Kidney epithelial cell (primary cell): ENCODE results near the gene CC2D2A. TPM values are rescaled to one million over a fixed set of nuclear protein-coding genes. Genes with fewer than 3 reads are reported as not detected.
A peak's percentile ranks its signal among the peaks of the same experiment; 100 is the strongest.

Source experiments
- DNase-seq: peaks from one replicate; pipeline ENCODE4 v3.0.0-alpha.2; 2010; ENCODE audit warnings: low read depth
- H3K27me3 ChIP-seq: 2 replicates; pipeline ENCODE4 v1.6.0; 2011; ENCODE audit warnings: low read length; ENCODE audit not compliant: control insufficient read depth, insufficient read depth
- H3K36me3 ChIP-seq: 2 replicates; pipeline ENCODE4 v1.5.1; 2011; ENCODE audit warnings: low read length; ENCODE audit not compliant: control insufficient read depth, insufficient read depth
- H3K4me3 ChIP-seq: 2 replicates; pipeline ENCODE4 v1.5.1; 2011; ENCODE audit warnings: low read depth, mild to moderate bottlenecking, control low read depth, low read length
- total RNA-seq: library from RNA; depleted of rRNA; stranded (reverse); fragments of >200 nt; gene quantifications from 2 replicates; pipeline ENCODE4 v1.2.3, GENCODE V29; 2015
- TF ChIP-seq, protein P1 (sequence below): IDR thresholded peaks from 2 replicates; pipeline ENCODE4 v1.5.1; 2011; ENCODE audit warnings: mild to moderate bottlenecking, moderate library complexity, low read length, control low read depth, inconsistent platforms; ENCODE audit not compliant: insufficient read depth, poor library complexity, severe bottlenecking

Gene CC2D2A
- 18.3 and 28.0 TPM in 2 replicates for total RNA-seq

GRCh38 chr4:15469402-15470127 is at the start of gene CC2D2A:
TSS of gene CC2D2A (plus strand) at chr4:15469882. CDS start at chr4:15475933, 6,051 bp downstream.
- TF ChIP-seq, protein P1, sequence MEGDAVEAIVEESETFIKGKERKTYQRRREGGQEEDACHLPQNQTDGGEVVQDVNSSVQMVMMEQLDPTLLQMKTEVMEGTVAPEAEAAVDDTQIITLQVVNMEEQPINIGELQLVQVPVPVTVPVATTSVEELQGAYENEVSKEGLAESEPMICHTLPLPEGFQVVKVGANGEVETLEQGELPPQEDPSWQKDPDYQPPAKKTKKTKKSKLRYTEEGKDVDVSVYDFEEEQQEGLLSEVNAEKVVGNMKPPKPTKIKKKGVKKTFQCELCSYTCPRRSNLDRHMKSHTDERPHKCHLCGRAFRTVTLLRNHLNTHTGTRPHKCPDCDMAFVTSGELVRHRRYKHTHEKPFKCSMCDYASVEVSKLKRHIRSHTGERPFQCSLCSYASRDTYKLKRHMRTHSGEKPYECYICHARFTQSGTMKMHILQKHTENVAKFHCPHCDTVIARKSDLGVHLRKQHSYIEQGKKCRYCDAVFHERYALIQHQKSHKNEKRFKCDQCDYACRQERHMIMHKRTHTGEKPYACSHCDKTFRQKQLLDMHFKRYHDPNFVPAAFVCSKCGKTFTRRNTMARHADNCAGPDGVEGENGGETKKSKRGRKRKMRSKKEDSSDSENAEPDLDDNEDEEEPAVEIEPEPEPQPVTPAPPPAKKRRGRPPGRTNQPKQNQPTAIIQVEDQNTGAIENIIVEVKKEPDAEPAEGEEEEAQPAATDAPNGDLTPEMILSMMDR: no peak
- no peaks in the 10 kb centered on the region for H3K36me3 ChIP-seq
- DNase-seq: peak; percentile 39
- peak within 1 kb of the TSS; percentile 58 for H3K4me3 ChIP-seq
- H3K27me3 ChIP-seq: no peaks in the 10 kb centered on the region

GRCh38 chr4:15420642-15421041 is 49.0 kb upstream of the CC2D2A start:
- DNase-seq: peak; percentile 25
- no peaks in the 10 kb centered on the region for H3K27me3 ChIP-seq
- no peaks in the 10 kb centered on the region for H3K36me3 ChIP-seq
- TF ChIP-seq, protein P1: no peak
- H3K4me3 ChIP-seq: no peak overlapping the region

DNA sequence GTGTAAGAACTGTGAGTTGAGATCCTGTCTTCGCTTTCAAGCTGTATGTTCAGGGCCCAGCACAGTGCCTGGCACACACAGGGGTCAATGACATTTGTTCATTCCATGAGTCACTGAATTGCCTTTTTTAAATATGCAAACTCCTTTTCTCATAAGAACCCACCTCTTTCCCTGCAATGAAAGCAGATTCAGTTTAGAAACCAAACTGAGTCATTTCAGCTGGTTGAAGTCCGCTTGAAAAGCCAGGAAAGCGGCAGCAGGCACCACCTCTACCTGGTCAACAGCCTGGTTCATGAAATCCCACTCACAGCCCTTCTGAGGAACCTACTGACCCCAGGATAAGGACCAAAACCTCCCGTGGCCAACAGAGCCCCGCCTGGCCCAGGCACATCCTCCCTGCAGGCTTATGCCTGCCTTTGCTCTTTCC is 46.4 kb upstream of the CC2D2A start:
- no peaks in the 10 kb centered on the region for H3K27me3 ChIP-seq
- DNase-seq: no peak
- no peaks in the 10 kb centered on the region for H3K36me3 ChIP-seq
- no peak overlapping the region for H3K4me3 ChIP-seq
- TF ChIP-seq, protein P1: no peak

DNA sequence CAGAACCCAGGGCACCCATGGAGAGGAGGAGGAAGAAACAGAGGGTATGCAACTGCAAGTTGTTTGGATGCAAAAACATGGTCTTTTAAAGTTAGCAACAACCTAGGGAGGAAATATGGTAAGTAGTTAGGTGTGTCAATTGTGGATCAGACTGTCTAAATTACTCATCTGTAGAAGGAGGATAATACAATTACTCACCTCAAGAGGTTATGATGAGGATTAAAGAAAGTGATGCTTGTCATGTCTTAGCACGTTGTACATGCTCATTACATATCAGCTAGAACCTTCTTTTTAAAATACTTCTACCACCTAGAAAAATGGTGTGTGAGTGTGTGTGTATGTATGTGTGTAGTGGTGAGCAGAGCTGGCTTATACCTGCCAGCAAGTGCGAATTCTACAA is 44.2 kb upstream of the CC2D2A start:
- H3K36me3 ChIP-seq: no peaks in the 10 kb centered on the region
- no peak for DNase-seq
- H3K4me3 ChIP-seq: no peak overlapping the region
- no peaks in the 10 kb centered on the region for H3K27me3 ChIP-seq
- TF ChIP-seq, protein P1: no peak

DNA sequence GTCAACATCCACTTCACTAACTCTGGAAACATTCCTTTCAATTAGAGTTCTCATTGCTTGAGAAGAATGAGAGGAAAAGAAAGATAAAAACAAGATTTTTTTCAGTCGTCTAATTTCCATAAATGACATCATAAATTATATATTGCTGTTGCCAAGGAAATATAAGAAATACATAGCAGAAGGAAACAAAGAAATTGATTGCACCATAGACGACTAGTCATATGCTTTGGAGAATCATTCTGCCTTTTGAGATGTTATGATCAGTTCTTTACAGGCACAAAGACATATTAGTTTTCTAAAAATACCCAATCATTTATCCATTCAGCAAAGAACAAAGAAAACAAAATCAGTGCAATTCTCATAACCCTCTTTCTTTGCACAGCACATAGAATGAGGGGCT is 42.5 kb upstream of the CC2D2A start:
- no peaks in the 10 kb centered on the region for H3K36me3 ChIP-seq
- TF ChIP-seq, protein P1: no peak
- H3K4me3 ChIP-seq: no peak overlapping the region
- DNase-seq: no peak
- H3K27me3 ChIP-seq: no peaks in the 10 kb centered on the region

GRCh38 chr4:15427701-15428100 is 42.0 kb upstream of the CC2D2A start, which contains the start of gene C1QTNF7:
TSS of gene C1QTNF7 (plus strand) at chr4:15428033. CDS start at chr4:15435744, 7,711 bp downstream.
- DNase-seq: no peak
- no peaks in the 10 kb centered on the region for H3K27me3 ChIP-seq
- H3K36me3 ChIP-seq: no peaks in the 10 kb centered on the region
- TF ChIP-seq, protein P1: no peak
- H3K4me3 ChIP-seq: no peak within 1 kb of the TSS
